Measurements from ENCODE around the gene HUWE1. TPM values are rescaled to one million over a fixed set of nuclear protein-coding genes. Genes with fewer than 3 reads are reported as not detected.
"Not testable (repeated sequence)": the region's sequence is repeated elsewhere in the genome, so short reads cannot be mapped to it uniquely, and the experiment has no call there.

HUWE1 gene
- total RNA-seq, 6 experiments from 2014 or later: 68.0 to 93.5 (median 84.0) TPM

- ATAC-seq (no peak), DNase-seq (no peak)
- no peak overlapping the region for H3K27ac ChIP-seq
- peaks cover 0 to 85% (median 31%) of the 10 kb centered on the region in 4 donors for H3K36me3 ChIP-seq
- intact Hi-C loops (cut with DNase I): no loop called here
- WGBS (ENCODE audit: insufficient coverage, low coverage, low lambda C conversion rate, missing lambda C conversion rate): 73% methylated on average over 1 of the region's 18 CpGs
- H3K4me3 ChIP-seq: no peak overlapping the region
- no peaks in the 10 kb centered on the region for H3K9me3 ChIP-seq
- TF ChIP-seq, protein P1, sequence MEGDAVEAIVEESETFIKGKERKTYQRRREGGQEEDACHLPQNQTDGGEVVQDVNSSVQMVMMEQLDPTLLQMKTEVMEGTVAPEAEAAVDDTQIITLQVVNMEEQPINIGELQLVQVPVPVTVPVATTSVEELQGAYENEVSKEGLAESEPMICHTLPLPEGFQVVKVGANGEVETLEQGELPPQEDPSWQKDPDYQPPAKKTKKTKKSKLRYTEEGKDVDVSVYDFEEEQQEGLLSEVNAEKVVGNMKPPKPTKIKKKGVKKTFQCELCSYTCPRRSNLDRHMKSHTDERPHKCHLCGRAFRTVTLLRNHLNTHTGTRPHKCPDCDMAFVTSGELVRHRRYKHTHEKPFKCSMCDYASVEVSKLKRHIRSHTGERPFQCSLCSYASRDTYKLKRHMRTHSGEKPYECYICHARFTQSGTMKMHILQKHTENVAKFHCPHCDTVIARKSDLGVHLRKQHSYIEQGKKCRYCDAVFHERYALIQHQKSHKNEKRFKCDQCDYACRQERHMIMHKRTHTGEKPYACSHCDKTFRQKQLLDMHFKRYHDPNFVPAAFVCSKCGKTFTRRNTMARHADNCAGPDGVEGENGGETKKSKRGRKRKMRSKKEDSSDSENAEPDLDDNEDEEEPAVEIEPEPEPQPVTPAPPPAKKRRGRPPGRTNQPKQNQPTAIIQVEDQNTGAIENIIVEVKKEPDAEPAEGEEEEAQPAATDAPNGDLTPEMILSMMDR (IDR thresholded peaks at IDR 0.05): no peak
- no peak for TF ChIP-seq POLR2A (IDR thresholded peaks at IDR 0.05)
- no peaks in the 10 kb centered on the region for H3K27me3 ChIP-seq
- H3K4me1 ChIP-seq: no peaks in the 10 kb centered on the region
These were observed 135.6 kb downstream of the HUWE1 start for GRCh38 chrX:53550756-53551463.

GRCh38 chrX:53547668-53548067, 138.9 kb downstream of the HUWE1 start:
- intact Hi-C loops (cut with DNase I): no loop called here
- no peak for DNase-seq
- H3K27ac ChIP-seq: no peak overlapping the region
- no peak overlapping the region for H3K4me3 ChIP-seq
- H3K36me3 ChIP-seq: peaks cover 1 to 93% (median 37%) of the 10 kb centered on the region in 4 donors
- H3K9me3 ChIP-seq: no peaks in the 10 kb centered on the region
- no peaks in the 10 kb centered on the region for H3K27me3 ChIP-seq
- WGBS (ENCODE audit: insufficient coverage, low coverage, low lambda C conversion rate, missing lambda C conversion rate): 52% methylated on average over 6 of the region's 12 CpGs
- H3K4me1 ChIP-seq: no peaks in the 10 kb centered on the region
- no peak for TF ChIP-seq POLR2A (IDR thresholded peaks at IDR 0.05)
- TF ChIP-seq, protein P1 (IDR thresholded peaks at IDR 0.05): no peak
- ATAC-seq: no peak

DNA sequence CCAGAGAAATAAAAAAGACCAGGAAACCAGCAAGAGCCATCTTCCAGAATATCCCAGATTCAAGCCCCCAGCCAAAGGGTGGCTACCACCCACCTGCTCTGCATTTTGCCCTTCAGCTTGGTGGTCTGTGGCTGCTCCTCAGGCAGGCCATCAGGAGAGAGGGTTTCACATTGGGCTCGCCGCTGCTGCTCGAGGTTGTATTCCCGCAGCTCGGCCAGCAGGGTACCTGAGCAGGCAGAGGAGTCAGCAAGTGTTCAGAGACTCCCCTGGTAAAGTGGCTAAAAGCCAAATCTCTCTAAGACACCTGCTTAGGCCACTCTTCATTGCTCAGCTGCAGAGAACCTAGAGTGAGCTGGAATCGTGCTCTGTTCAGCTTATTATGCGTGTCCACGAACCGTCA, 141.6 kb downstream of the HUWE1 start:
- no peak for TF ChIP-seq POLR2A (IDR thresholded peaks at IDR 0.05)
- TF ChIP-seq, protein P1 (IDR thresholded peaks at IDR 0.05): no peak
- Histone ChIP-seq H3K9me3 (no peaks in the 10 kb centered on the region), H3K4me3 (no peak overlapping the region), H3K27ac (no peak overlapping the region), H3K27me3 (no peaks in the 10 kb centered on the region), H3K36me3 (peaks cover 1 to 91% (median 27%) of the 10 kb centered on the region in 4 donors), H3K4me1 (no peaks in the 10 kb centered on the region)
- ATAC-seq: no peak
- intact Hi-C loops (cut with DNase I): no loop called here
- no peak for DNase-seq
- 70% methylated on average over 2 of the region's 9 CpGs for WGBS (ENCODE audit: insufficient coverage, low coverage, low lambda C conversion rate, missing lambda C conversion rate)

- Histone ChIP-seq H3K4me3 (no peak overlapping the region), H3K27ac (no peak overlapping the region), H3K27me3 (no peaks in the 10 kb centered on the region), H3K4me1 (no peaks in the 10 kb centered on the region), H3K36me3 (peaks cover 0 to 88% (median 26%) of the 10 kb centered on the region in 4 donors), H3K9me3 (no peaks in the 10 kb centered on the region)
- no peak for DNase-seq
- ATAC-seq: no peak
- 76% methylated on average over 4 of the region's 8 CpGs for WGBS (ENCODE audit: insufficient coverage, low coverage, low lambda C conversion rate, missing lambda C conversion rate)
- TF ChIP-seq POLR2A (IDR thresholded peaks at IDR 0.05): no peak
- TF ChIP-seq, protein P1 (IDR thresholded peaks at IDR 0.05): no peak
- intact Hi-C loops (cut with DNase I): no loop called here
These were observed 147.7 kb downstream of the HUWE1 start for GRCh38 chrX:53538781-53539180.

DNA sequence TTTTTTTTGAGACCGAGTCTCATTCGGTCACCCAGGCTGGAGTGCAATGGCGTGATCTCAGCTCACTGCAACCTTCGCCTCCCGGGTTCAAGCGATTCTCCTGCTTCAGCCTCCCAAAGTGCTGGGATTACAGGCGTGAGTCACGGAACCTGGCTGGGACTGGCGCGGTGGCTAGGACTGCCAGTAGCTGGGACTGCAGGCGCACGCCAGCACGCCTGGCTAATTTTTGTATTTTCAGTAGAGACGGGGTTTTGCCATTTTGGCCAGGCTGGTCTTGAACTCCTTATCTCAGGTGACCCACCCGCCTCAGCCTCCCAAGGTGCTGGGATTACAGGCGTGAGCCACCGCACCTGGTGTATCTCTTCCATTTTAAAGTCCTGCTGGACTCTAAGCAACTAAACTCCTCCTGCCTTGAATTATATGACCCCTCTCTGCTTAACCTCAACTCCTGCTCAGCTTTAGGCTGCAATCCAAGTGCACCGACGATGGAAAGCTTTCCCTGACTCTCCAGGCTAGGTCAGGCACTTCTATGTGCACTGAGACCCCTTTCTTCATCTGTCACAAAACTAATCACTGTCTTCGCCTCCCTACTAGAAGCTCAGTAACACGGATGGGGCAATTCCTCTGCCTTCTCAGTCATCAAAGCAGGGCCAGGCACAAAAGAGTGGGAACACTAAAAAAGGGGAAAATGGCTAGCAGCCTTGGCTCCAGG, 155.1 kb downstream of the HUWE1 start:
- peaks cover 0 to 31% (median 12%) of the 10 kb centered on the region in 4 donors for H3K36me3 ChIP-seq
- ATAC-seq; H3K27ac ChIP-seq; H3K4me1 ChIP-seq; H3K27me3 ChIP-seq; H3K4me3 ChIP-seq; intact Hi-C loops (cut with DNase I); H3K9me3 ChIP-seq; DNase-seq: not testable (repeated sequence)
- 76% methylated on average over 21 of the region's 21 CpGs for WGBS (ENCODE audit: insufficient coverage, low coverage, low lambda C conversion rate, missing lambda C conversion rate)
